H1 (cell line): ENCODE results near the gene BCAS3. TPM values are rescaled to one million over a fixed set of nuclear protein-coding genes. Genes with fewer than 3 reads are reported as not detected.

Experiments used
- CTCF ChIA-PET: fragments of 300-600 bp; sonication (Branson Sonifier 250); formaldehyde crosslinking; loops from one replicate; lab custom pipeline; 2021; ENCODE audit not compliant: partially characterized antibody; lab: Charles Lee
- POLR2A ChIA-PET: fragments of 300-600 bp; sonication (Branson Sonifier 250); formaldehyde crosslinking; loops from one replicate; lab custom pipeline; 2021; ENCODE audit warnings: inconsistent platforms; ENCODE audit not compliant: partially characterized antibody; lab: Charles Lee
- DNase-seq, 2 experiments: peaks; one replicate each; pipeline versions ENCODE4 v3.0.0 to v3.0.0-alpha.2; 2010 to 2022; ENCODE audit warnings: low spot score in 2 of 2, low read depth in 1 of 2, mixed read lengths in 1 of 2
- FAIRE-seq: peaks from 2 replicates; lab custom pipeline; 2011; peaks lifted over from hg19 to GRCh38; lab: Jason Lieb, UNC
- H2AFZ ChIP-seq: 2 replicates; pipeline ENCODE4 v1.8.1; 2012; ENCODE audit warnings: low read length, inconsistent platforms
- H2AK5ac ChIP-seq: 2 replicates; pipeline ENCODE4 v1.6.1; 2013; ENCODE audit warnings: low read depth, low read length
- H2BK120ac ChIP-seq: replicated peaks from 2 replicates; pipeline ENCODE3; 2013; ENCODE audit warnings: low read depth, low read length, inconsistent platforms
- H2BK12ac ChIP-seq: 2 replicates; pipeline ENCODE4 v1.6.1; 2013; ENCODE audit warnings: low read depth, low read length
- H2BK15ac ChIP-seq: 2 replicates; pipeline ENCODE4 v1.6.1; 2013; ENCODE audit warnings: low read length
- H2BK20ac ChIP-seq: 2 replicates; pipeline ENCODE4 v1.6.1; 2013; ENCODE audit warnings: low read length
- H2BK5ac ChIP-seq: 2 replicates; pipeline ENCODE4 v1.6.1; 2013; ENCODE audit warnings: low read depth, low read length
- H3K14ac ChIP-seq: 2 replicates; pipeline ENCODE4 v1.6.1; 2013; ENCODE audit warnings: inconsistent platforms; ENCODE audit not compliant: insufficient read length
- H3K18ac ChIP-seq: 2 replicates; pipeline ENCODE4 v1.6.1; 2013; ENCODE audit warnings: low read length; ENCODE audit errors: extremely low read depth
- H3K23ac ChIP-seq: 2 replicates; pipeline ENCODE4 v1.6.1; 2013; ENCODE audit warnings: inconsistent platforms; ENCODE audit not compliant: insufficient read length
- H3K23me2 ChIP-seq: 2 replicates; pipeline ENCODE4 v1.6.1; 2013; ENCODE audit warnings: low read depth, low read length
- H3K27ac ChIP-seq: 2 replicates; pipeline ENCODE4 v1.6.1; 2011; ENCODE audit warnings: low read depth, low read length, inconsistent platforms
- H3K27me3 ChIP-seq, 4 experiments: replicated peaks in 1 of 4; 1 replicate in 1 of 4; 2 replicates in 3 of 4; pipeline versions ENCODE4 v1.6.1 to v1.8.1; 2011 to 2013; ENCODE audit warnings: low read length in 3 of 4, mild to moderate bottlenecking in 3 of 4, inconsistent platforms in 2 of 4, mixed read lengths in 2 of 4, moderate library complexity in 1 of 4; ENCODE audit not compliant: control insufficient read depth in 3 of 4, insufficient read depth in 3 of 4; ENCODE audit errors: extremely low read depth in 1 of 4
- H3K36me3 ChIP-seq, 4 experiments: 2 replicates each; pipeline versions ENCODE4 v1.6.1 to v1.8.1; 2011 to 2013; ENCODE audit warnings: mild to moderate bottlenecking in 4 of 4, low read length in 3 of 4, moderate library complexity in 2 of 4, control low read depth in 1 of 4, inconsistent platforms in 1 of 4; ENCODE audit not compliant: insufficient read depth in 4 of 4, control insufficient read depth in 2 of 4
- H3K4ac ChIP-seq: replicated peaks from 2 replicates; pipeline ENCODE3; 2013; ENCODE audit warnings: low read length, low read depth, mixed read lengths, inconsistent platforms; ENCODE audit not compliant: insufficient read length
- H3K4me1 ChIP-seq, 4 experiments: replicated peaks in 1 of 4; 1 replicate in 1 of 4; 2 replicates in 3 of 4; pipeline versions ENCODE4 v1.6.1 to v1.8.1; 2011 to 2013; ENCODE audit warnings: low read length in 3 of 4, inconsistent platforms in 2 of 4, mixed read lengths in 1 of 4; ENCODE audit not compliant: insufficient read depth in 4 of 4, control insufficient read depth in 3 of 4
- H3K4me2 ChIP-seq, 2 experiments: 2 replicates each; pipeline versions ENCODE4 v1.6.1 to v1.8.1; 2011 to 2013; ENCODE audit warnings: low read depth in 2 of 2, low read length in 2 of 2, control low read depth in 1 of 2, inconsistent platforms in 1 of 2, mild to moderate bottlenecking in 1 of 2; ENCODE audit not compliant: insufficient read depth in 1 of 2
- H3K4me3 ChIP-seq, 4 experiments: fragments of 200-600, 300-600 bp in 1 of 4; sonication (generic), shearing (Covaris generic), sonication (Bioruptor Twin) in 1 of 4; 2 replicates each; pipeline versions ENCODE4 v1.5.1 to v1.8.1; 2011 to 2016; ENCODE audit warnings: low read length in 4 of 4, low read depth in 3 of 4, control low read depth in 2 of 4, inconsistent platforms in 2 of 4, mild to moderate bottlenecking in 2 of 4, mixed read lengths in 1 of 4, moderate library complexity in 1 of 4; ENCODE audit not compliant: insufficient read depth in 2 of 4; ENCODE audit errors: extremely low read depth in 1 of 4
- H3K56ac ChIP-seq: replicated peaks from 2 replicates; pipeline ENCODE3; 2013; ENCODE audit warnings: low read depth, mild to moderate bottlenecking, mixed read lengths, low read length, inconsistent platforms; ENCODE audit not compliant: insufficient read length
- H3K79me1 ChIP-seq: 2 replicates; pipeline ENCODE4 v1.6.1; 2013; ENCODE audit warnings: low read depth, low read length, control low read depth
- H3K79me2 ChIP-seq, 2 experiments: 2 replicates each; pipeline versions ENCODE4 v1.6.1 to v1.8.1; 2012 to 2013; ENCODE audit warnings: low read length in 2 of 2, mild to moderate bottlenecking in 2 of 2, inconsistent platforms in 1 of 2; ENCODE audit not compliant: insufficient read depth in 2 of 2, control insufficient read depth in 1 of 2
- H3K9ac ChIP-seq, 4 experiments: replicated peaks in 1 of 4; 1 replicate in 1 of 4; 2 replicates in 3 of 4; pipeline versions ENCODE4 v1.6.1 to v1.8.1; 2011 to 2013; ENCODE audit warnings: low read depth in 3 of 4, low read length in 3 of 4, control low read depth in 2 of 4, mild to moderate bottlenecking in 2 of 4, moderate library complexity in 2 of 4, inconsistent platforms in 1 of 4; ENCODE audit errors: extremely low read depth in 1 of 4
- H3K9me3 ChIP-seq, 2 experiments: 2 replicates each; pipeline versions ENCODE4 v1.6.1 to v1.8.1; 2012 to 2013; ENCODE audit warnings: mild to moderate bottlenecking in 2 of 2, moderate library complexity in 2 of 2, control low read depth in 1 of 2, inconsistent platforms in 1 of 2, low read depth in 1 of 2, low read length in 1 of 2, mixed read lengths in 1 of 2; ENCODE audit not compliant: insufficient read depth in 2 of 2
- H4K20me1 ChIP-seq, 2 experiments: replicated peaks in 1 of 2; 2 replicates each; pipeline versions ENCODE3 to v1.8.1; 2011 to 2013; ENCODE audit warnings: inconsistent platforms in 2 of 2, low read length in 2 of 2, mild to moderate bottlenecking in 1 of 2; ENCODE audit not compliant: insufficient read depth in 2 of 2, control insufficient read depth in 1 of 2
- H4K5ac ChIP-seq: 2 replicates; pipeline ENCODE4 v1.6.1; 2013; ENCODE audit warnings: low read length, low read depth, mixed read lengths, inconsistent platforms; ENCODE audit not compliant: insufficient read length
- H4K8ac ChIP-seq: 2 replicates; pipeline ENCODE4 v1.8.0; 2013; ENCODE audit warnings: mild to moderate bottlenecking, moderate library complexity, low read length, inconsistent platforms; ENCODE audit not compliant: insufficient read depth; ENCODE audit errors: extremely low read depth
- H4K91ac ChIP-seq: replicated peaks from 2 replicates; pipeline ENCODE3; 2013; ENCODE audit warnings: low read length, mixed read lengths, inconsistent platforms; ENCODE audit not compliant: insufficient read length
- RFX5 ChIP-seq: IDR thresholded peaks from 2 replicates; pipeline ENCODE4 v1.6.1; 2011; ENCODE audit warnings: low read depth, low read length, improper control_type of control experiment, borderline replicate concordance
- WGBS, 2 experiments: shearing (Covaris generic) in 1 of 2; methylation state at CpG; one replicate each; pipeline versions ENCODE4 v1.1.6 to v1.1.7; 2013 to 2015; ENCODE audit warnings: low lambda C conversion rate in 2 of 2, mixed read lengths in 2 of 2, inconsistent platforms in 1 of 2, low coverage in 1 of 2, missing lambda C conversion rate in 1 of 2; ENCODE audit not compliant: insufficient replicate concordance in 2 of 2, insufficient coverage in 1 of 2, insufficient read length in 1 of 2; ENCODE audit errors: extremely low coverage in 1 of 2, missing lambda C conversion rate in 1 of 2; 5-methylcytosine and 5-hydroxymethylcytosine counted together
- polyA plus RNA-seq, 7 experiments: library from polyadenylated mRNA; depleted of rRNA in 3 of 7; stranded (reverse) in 5 of 7; unstranded in 2 of 7; fragments of >200 nt in 5 of 7; fragments of 200-250 nt in 2 of 7; gene quantifications; 1 replicate in 5 of 7; 2 replicates in 1 of 7; 4 replicates in 1 of 7; pipeline versions ENCODE4 v1.2.1 to v1.2.3, GENCODE V29; 2011 to 2013; ENCODE audit warnings: missing spikeins in 2 of 7, mixed read lengths in 2 of 7
- total RNA-seq: library from RNA; stranded (reverse); fragmentation: NEBNext Ultra II Directional; extraction: Animal tissue kit (Norgen Biotek cat#: 25700); gene quantifications from 2 replicates; pipeline ENCODE4 v1.2.1, GENCODE V29; 2021

BCAS3 gene
- total and polyA plus RNA-seq, 2 of the 8 experiments (the other 6 are each of a cell fraction or from before 2014, with no cell fraction given) = 9.9 to 13.3 TPM

GRCh38 chr17:60647705-60648104, 29.9 kb upstream of the BCAS3 start:
- Histone ChIP-seq H3K23me2 (no peaks in the 10 kb centered on the region), H3K56ac (no peak overlapping the region), H4K5ac (no peak overlapping the region), H3K9ac (no peak overlapping the region), H2BK120ac (no peak overlapping the region), H3K4me2 (no peak overlapping the region), H4K20me1 (no peaks in the 10 kb centered on the region), H2AFZ (no peak overlapping the region), H2BK12ac (no peak overlapping the region), H4K91ac (no peak overlapping the region), H3K4me3 (no peak overlapping the region), H3K23ac (no peak overlapping the region), H3K4ac (no peak overlapping the region), H2AK5ac (no peak overlapping the region), H3K27ac (no peak overlapping the region), H3K4me1 (no peaks in the 10 kb centered on the region), H3K9me3 (no peaks in the 10 kb centered on the region), H3K36me3 (peaks cover 2 to 10% (median 7%) of the 10 kb centered on the region in 4 experiments; a peak in 6 of 8 replicates), H3K79me1 (no peaks in the 10 kb centered on the region; the same call in 1 of the 2 replicates), H2BK15ac (no peak overlapping the region), H4K8ac (no peak overlapping the region), H3K14ac (no peak overlapping the region), H3K79me2 (peaks cover 0 to 19% of the 10 kb centered on the region in 2 experiments; a peak in 2 of 4 replicates), H3K27me3 (no peaks in the 10 kb centered on the region), H2BK20ac (no peak overlapping the region), H3K18ac (no peak overlapping the region), H2BK5ac (no peak overlapping the region)
- no peak for DNase-seq
- 96% methylated on average over 1 of the region's 1 CpG; no CpG with 5 or more reads in 1 of the 2 experiments for WGBS, 2 experiments
- CTCF ChIA-PET = interaction anchor here (0.9 to 1.1 kb wide), 2 partner anchors 8 to 73 kb away, joined by 3 read pairs; no protein-coding TSS in a partner anchor
- no peak for FAIRE-seq
- POLR2A ChIA-PET = no interaction called here
- TF ChIP-seq RFX5 = no peak
